Left lung (tissue), 10 donors: ENCODE results near the gene CD3E. TPM values are rescaled to one million over a fixed set of nuclear protein-coding genes. Genes with fewer than 3 reads are reported as not detected.

Experiments used
- ATAC-seq: fragments of 200-7000 bp; cut with Tn5 transposase; one replicate; pipeline ENCODE4 v1.9.1; 2020; ENCODE audit warnings: moderate library complexity
- DNase-seq, 4 donors: peaks; one replicate each; pipeline ENCODE4 v3.0.0-alpha.2; 2013 to 2020
- H3K27ac ChIP-seq, 2 donors: fragments of 200-600 bp; sonication (generic) in 1 of 2; one replicate each; pipeline versions ENCODE4 v1.5.0 to v1.8.0; 2020 to 2021
- H3K27me3 ChIP-seq, 2 donors: fragments of 200-600 bp; sonication (generic) in 1 of 2; one replicate each; pipeline versions ENCODE4 v1.5.0 to v1.8.0; 2020 to 2021
- H3K36me3 ChIP-seq, 2 donors: fragments of 200-600 bp; sonication (generic) in 1 of 2; one replicate each; pipeline versions ENCODE4 v1.5.0 to v1.8.0; 2020 to 2021
- H3K4me1 ChIP-seq, 2 donors: fragments of 200-600 bp; one replicate each; pipeline ENCODE4 v1.8.0; 2021
- H3K4me3 ChIP-seq, 2 donors: fragments of 200-600 bp; sonication (generic) in 1 of 2; one replicate each; pipeline versions ENCODE4 v1.5.0 to v1.8.0; 2020 to 2021; ENCODE audit warnings: mild to moderate bottlenecking in 1 of 2
- H3K9me3 ChIP-seq, 2 donors: fragments of 200-600 bp; sonication (generic) in 1 of 2; one replicate each; pipeline versions ENCODE4 v1.5.0 to v1.8.0; 2020 to 2021
- intact Hi-C, 2 donors: fragments of 100-400 bp; cut with DNase I; formaldehyde crosslinking; loops; one replicate each; pipeline versions ENCODE4 v1.11.2 to v1.14.2; 2022
- polyA plus RNA-seq, 6 donors: library from polyadenylated mRNA; unstranded; fragments of 120-200 nt; gene quantifications; one replicate each; pipeline ENCODE4 v1.2.1, GENCODE V29; 2013; ENCODE audit not compliant: insufficient read length in 6 of 6
- total RNA-seq, 2 donors: library from RNA; stranded (reverse); fragmentation: NEBNext Ultra II Directional; extraction: Animal tissue kit (Norgen Biotek cat#: 25700); gene quantifications; one replicate each; pipeline ENCODE4 v1.2.1, GENCODE V29; 2021
- TF ChIP-seq, protein P1 (sequence below), 2 donors: fragments of 200-600 bp; sonication (generic) in 1 of 2; IDR thresholded peaks; one replicate each; pipeline versions ENCODE4 v1.5.0 to v1.8.0; 2021; ENCODE audit warnings: antibody characterized with exemption in 2 of 2
- donor health status: DM: no; HTN: yes; CAD: no.
- donor health status: DM: no; HTN: no; CAD: no.

The CD3E gene
- total and polyA plus RNA-seq, 8 donors = 0.95 to 10.5 (median 2.1) TPM

DNA sequence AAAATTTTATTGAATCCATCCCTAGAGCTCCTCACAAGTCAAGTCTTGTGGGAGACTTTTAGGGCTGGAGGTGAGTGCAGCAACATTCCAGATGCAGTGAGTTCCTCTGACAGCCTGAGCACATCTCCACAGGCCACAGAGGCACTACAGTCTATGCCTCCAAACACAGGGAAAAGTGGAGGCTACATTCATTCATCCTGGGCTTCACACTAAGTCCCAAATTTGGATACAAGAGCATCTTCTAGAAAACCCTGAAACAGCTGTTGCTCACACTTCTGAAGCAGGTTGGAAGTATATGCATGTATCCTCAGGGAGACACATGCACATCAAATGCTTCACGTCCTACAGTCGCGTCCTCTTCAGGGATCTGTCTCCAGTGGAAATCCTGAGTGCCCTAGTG, 36.7 kb downstream of the CD3E start:
- Histone ChIP-seq H3K27me3 (no peaks in the 10 kb centered on the region), H3K4me3 (peak overlapping the region in 1 of 2 donors; percentile 22), H3K9me3 (no peaks in the 10 kb centered on the region), H3K36me3 (no peaks in the 10 kb centered on the region), H3K4me1 (no peaks in the 10 kb centered on the region), H3K27ac (no peak overlapping the region)
- TF ChIP-seq, protein P1, sequence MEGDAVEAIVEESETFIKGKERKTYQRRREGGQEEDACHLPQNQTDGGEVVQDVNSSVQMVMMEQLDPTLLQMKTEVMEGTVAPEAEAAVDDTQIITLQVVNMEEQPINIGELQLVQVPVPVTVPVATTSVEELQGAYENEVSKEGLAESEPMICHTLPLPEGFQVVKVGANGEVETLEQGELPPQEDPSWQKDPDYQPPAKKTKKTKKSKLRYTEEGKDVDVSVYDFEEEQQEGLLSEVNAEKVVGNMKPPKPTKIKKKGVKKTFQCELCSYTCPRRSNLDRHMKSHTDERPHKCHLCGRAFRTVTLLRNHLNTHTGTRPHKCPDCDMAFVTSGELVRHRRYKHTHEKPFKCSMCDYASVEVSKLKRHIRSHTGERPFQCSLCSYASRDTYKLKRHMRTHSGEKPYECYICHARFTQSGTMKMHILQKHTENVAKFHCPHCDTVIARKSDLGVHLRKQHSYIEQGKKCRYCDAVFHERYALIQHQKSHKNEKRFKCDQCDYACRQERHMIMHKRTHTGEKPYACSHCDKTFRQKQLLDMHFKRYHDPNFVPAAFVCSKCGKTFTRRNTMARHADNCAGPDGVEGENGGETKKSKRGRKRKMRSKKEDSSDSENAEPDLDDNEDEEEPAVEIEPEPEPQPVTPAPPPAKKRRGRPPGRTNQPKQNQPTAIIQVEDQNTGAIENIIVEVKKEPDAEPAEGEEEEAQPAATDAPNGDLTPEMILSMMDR (IDR thresholded peaks at IDR 0.05) = no peak
- intact Hi-C loops = loop anchor here in 1 of 2 donors (10.0 kb wide), 1 partner anchor 46 kb away; no protein-coding TSS in a partner anchor
- DNase-seq (no peak), ATAC-seq (no peak)

DNA sequence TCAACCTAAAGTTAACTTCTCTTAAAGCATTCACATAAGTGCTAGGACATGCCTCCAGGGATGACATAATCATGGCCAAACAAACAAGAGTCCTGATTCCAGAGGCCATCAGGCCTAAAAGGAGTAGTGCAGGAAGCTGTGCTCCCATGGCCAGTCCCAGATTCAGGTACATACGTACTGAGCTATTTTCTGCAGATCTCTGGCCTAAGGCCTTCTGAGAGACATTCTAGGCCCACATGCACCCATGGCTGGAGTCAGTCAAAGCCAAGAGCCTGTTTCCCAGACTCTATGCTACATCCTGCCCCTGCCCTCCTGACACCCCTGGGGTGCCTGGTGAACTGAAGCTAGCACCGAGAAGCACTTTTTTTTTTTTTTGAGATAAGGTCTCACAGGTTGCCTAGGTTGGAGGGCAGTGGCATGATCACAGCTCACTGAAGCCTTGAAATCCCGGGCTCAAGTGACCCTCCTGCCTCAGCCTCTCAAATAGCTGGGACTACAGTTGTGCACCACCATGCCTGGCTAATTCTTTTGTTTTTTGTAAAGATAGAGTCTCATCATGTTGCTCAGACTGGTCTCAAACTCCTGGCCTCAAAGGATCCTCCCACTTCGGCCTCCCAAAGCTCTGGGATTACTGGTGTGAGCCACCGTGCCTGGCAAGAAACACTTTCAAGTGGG, 37.4 kb downstream of the CD3E start:
- Histone ChIP-seq H3K4me1 (no peaks in the 10 kb centered on the region), H3K9me3 (no peaks in the 10 kb centered on the region), H3K27ac (no peak overlapping the region), H3K4me3 (peak overlapping the region in 1 of 2 donors; percentile 22), H3K27me3 (no peaks in the 10 kb centered on the region), H3K36me3 (no peaks in the 10 kb centered on the region)
- TF ChIP-seq, protein P1 (IDR thresholded peaks at IDR 0.05) = no peak
- intact Hi-C loops = loop anchor here in 1 of 2 donors (10.0 kb wide), 1 partner anchor 47 kb away; no protein-coding TSS in a partner anchor
- no peak for DNase-seq
- ATAC-seq = no peak

DNA sequence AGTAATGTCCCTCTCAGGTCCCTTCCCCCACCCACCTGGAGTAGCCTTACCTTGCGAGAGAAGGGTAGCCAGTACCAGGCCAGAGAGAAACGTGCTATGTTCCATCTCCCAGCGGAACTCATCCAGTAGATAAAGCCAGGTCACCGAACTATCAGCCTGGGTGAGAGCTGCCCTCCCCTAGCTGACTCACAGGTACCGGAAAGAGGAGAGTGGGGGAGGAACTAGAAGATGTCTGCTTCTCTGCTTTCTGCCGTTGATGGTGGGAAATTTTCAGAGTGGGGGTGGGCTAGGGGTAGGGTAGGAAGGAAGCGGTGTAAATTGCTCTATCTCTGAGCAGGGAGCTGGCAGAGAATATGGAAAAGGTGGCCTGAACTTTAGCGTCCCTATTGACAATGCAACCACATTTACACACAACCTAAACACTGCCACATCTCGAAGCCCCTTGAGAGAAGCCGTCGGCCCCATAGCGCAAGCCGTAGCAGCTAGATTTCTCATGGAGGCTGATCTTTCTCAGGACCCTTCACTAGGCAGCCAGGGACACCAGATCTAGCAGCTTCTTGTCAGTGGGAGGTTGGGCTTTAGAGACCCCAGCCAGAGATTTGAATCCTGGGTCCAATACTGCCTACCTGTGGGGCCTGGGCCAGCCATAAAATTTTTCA, 38.1 kb downstream of the CD3E start, which contains the start of gene CD3D:
Gene CD3D (minus strand): TSS at position 203 of the 659 bp plus-strand sequence. CDS start 98 bp downstream, at position 105.
- ATAC-seq (no peak), DNase-seq (no peak)
- H3K4me1 ChIP-seq = no peaks in the 10 kb centered on the region
- TF ChIP-seq, protein P1 (IDR thresholded peaks at IDR 0.05) = no peak
- no peaks in the 10 kb centered on the region for H3K36me3 ChIP-seq
- H3K4me3 ChIP-seq = peak within 1 kb of the TSS in 1 of 2 donors; percentile 22
- no peaks in the 10 kb centered on the region for H3K9me3 ChIP-seq
- H3K27ac ChIP-seq = no peak within 1 kb of the TSS
- no peaks in the 10 kb centered on the region for H3K27me3 ChIP-seq
- intact Hi-C loops = loop anchor here in 1 of 2 donors (10.0 kb wide), 1 partner anchor 48 kb away; no protein-coding TSS in a partner anchor

DNA sequence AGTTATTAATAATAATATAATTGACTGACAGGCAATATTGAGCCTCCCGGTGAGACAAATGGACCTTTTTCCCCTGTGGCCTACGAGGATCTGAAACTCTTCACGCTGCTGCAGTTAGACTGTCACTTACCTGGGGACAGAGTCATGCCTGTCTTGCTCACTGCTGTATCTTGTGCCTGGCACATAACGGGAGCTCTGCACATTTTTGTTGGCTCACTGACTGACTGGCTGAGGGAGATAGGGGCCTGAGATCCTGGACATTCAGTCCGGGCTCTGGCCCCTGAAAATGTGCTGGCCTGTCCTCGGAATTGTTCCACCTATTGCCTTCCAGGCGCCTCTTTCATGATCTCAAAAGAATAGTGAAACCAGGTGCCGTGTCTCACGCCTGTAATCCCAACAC, 38.7 kb downstream of the CD3E start:
- Histone ChIP-seq H3K27ac (no peak overlapping the region), H3K36me3 (no peaks in the 10 kb centered on the region), H3K27me3 (no peaks in the 10 kb centered on the region), H3K9me3 (no peaks in the 10 kb centered on the region), H3K4me1 (no peaks in the 10 kb centered on the region), H3K4me3 (no peak overlapping the region)
- TF ChIP-seq, protein P1 (IDR thresholded peaks at IDR 0.05) = no peak
- no peak for DNase-seq
- no peak for ATAC-seq
- intact Hi-C loops = loop anchor here in 1 of 2 donors (10.0 kb wide), 1 partner anchor 48 kb away; no protein-coding TSS in a partner anchor

DNA sequence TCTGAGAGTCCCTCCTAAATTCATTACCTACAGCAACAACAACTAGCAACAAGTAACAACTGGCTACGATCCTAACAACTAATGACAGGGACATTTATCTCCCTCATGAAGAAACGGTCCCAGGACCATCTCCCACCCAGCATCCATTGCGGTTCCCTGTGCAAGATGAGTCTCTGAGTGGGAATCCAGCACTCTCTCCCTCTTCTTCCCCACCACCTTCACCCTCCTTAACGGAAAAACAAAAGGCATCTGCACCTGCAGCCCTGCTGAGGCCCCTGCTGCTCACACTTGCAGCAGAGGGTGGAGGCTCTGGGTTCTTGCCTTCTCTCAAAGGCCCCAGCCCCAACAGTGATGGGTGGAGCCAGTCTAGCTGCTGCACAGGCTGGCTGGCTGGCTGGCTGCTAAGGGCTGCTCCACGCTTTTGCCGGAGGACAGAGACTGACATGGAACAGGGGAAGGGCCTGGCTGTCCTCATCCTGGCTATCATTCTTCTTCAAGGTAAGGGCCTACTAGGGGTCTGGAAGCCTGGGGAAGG, 39.5 kb downstream of the CD3E start, which contains the start of gene CD3G:
Gene CD3G (plus strand): TSS at position 364 of the 535 bp plus-strand sequence. CDS start 80 bp downstream, at position 444.
- no peaks in the 10 kb centered on the region for H3K27me3 ChIP-seq
- H3K36me3 ChIP-seq = no peaks in the 10 kb centered on the region
- no peaks in the 10 kb centered on the region for H3K9me3 ChIP-seq
- peak within 1 kb of the TSS in 1 of 2 donors; percentile 1 for H3K4me3 ChIP-seq
- DNase-seq (no peak), ATAC-seq (no peak)
- no peak within 1 kb of the TSS for H3K27ac ChIP-seq
- no peaks in the 10 kb centered on the region for H3K4me1 ChIP-seq
- intact Hi-C loops = loop anchor here in 1 of 2 donors (10.0 kb wide), 1 partner anchor 49 kb away; no protein-coding TSS in a partner anchor
- TF ChIP-seq, protein P1 (IDR thresholded peaks at IDR 0.05) = no peak
